Endodermal cell (in vitro differentiated cells): Measurements from ENCODE around the gene AIPL1. TPM values are rescaled to one million over a fixed set of nuclear protein-coding genes. Genes with fewer than 3 reads are reported as not detected.
"Not testable (repeated sequence)": the region's sequence is repeated elsewhere in the genome, so short reads cannot be mapped to it uniquely, and the experiment has no call there.

Source experiments
- DNase-seq: peaks from one replicate; pipeline ENCODE4 v3.0.0-alpha.2; 2017
- H3K27ac ChIP-seq: 2 replicates; pipeline ENCODE4 v1.5.1; 2013; ENCODE audit warnings: mild to moderate bottlenecking, low read depth, low read length, moderate library complexity
- H3K27me3 ChIP-seq: 2 replicates; pipeline ENCODE4 v1.6.1; 2013; ENCODE audit warnings: mild to moderate bottlenecking, low read length, moderate library complexity; ENCODE audit not compliant: insufficient read depth, control insufficient read depth, poor library complexity, severe bottlenecking
- H3K36me3 ChIP-seq: 2 replicates; pipeline ENCODE4 v1.7.0; 2013; ENCODE audit warnings: mild to moderate bottlenecking, low read length, moderate library complexity; ENCODE audit not compliant: control insufficient read depth, insufficient read depth
- H3K4me1 ChIP-seq: one replicate; pipeline ENCODE4 v1.7.0; 2013; ENCODE audit warnings: low read length; ENCODE audit not compliant: control insufficient read depth, insufficient read depth
- H3K4me3 ChIP-seq: 2 replicates; pipeline ENCODE4 v1.5.1; 2013; ENCODE audit warnings: mild to moderate bottlenecking, low read length, moderate library complexity
- H3K9ac ChIP-seq: 2 replicates; pipeline ENCODE4 v1.6.1; 2013; ENCODE audit warnings: mild to moderate bottlenecking, low read length, moderate library complexity; ENCODE audit not compliant: poor library complexity, severe bottlenecking; ENCODE audit errors: extremely low read depth
- H3K9me3 ChIP-seq: 2 replicates; pipeline ENCODE4 v1.6.1; 2013; ENCODE audit warnings: mild to moderate bottlenecking, low read length, moderate library complexity; ENCODE audit not compliant: control insufficient read depth
- H3K27ac Mint-ChIP-seq: 2 replicates; pipeline ENCODE4 v1.8.0; 2020; ENCODE audit warnings: mixed read lengths
- H3K27me3 Mint-ChIP-seq: 2 replicates; pipeline ENCODE4 v1.8.0; 2021; ENCODE audit warnings: mild to moderate bottlenecking, mixed read lengths; ENCODE audit not compliant: insufficient read depth
- H3K36me3 Mint-ChIP-seq: 2 replicates; pipeline ENCODE4 v1.8.0; 2020; ENCODE audit warnings: low read depth, mixed read lengths
- H3K4me1 Mint-ChIP-seq: 2 replicates; pipeline ENCODE4 v1.8.0; 2020; ENCODE audit warnings: mixed read lengths
- H3K4me3 Mint-ChIP-seq: 2 replicates; pipeline ENCODE4 v1.8.0; 2020; ENCODE audit warnings: mild to moderate bottlenecking, moderate library complexity, mixed read lengths
- H3K9me3 Mint-ChIP-seq: 2 replicates; pipeline ENCODE4 v1.8.0; 2020; ENCODE audit warnings: mild to moderate bottlenecking, mixed read lengths
- CTCF ChIP-seq: fragments of 200-600 bp; sonication (generic); conservative IDR thresholded peaks from 2 replicates; pipeline ENCODE4 v1.5.0; 2021; ENCODE audit warnings: antibody characterized with exemption, mild to moderate bottlenecking
- WGBS, 2 experiments: methylation state at CpG; one replicate each; pipeline versions ENCODE4 v1.1.5 to v1.1.7; 2013; ENCODE audit warnings: missing lambda C conversion rate in 2 of 2, mixed read lengths in 1 of 2; ENCODE audit not compliant: insufficient coverage in 1 of 2, insufficient read length in 1 of 2; 5-methylcytosine and 5-hydroxymethylcytosine counted together
- long read RNA-seq, 4 experiments: library from polyadenylated mRNA in 2 of 4; library from RNA in 1 of 4; library from capped mRNA in 1 of 4; stranded (forward) in 3 of 4; unstranded in 1 of 4; transcript quantifications; one replicate each; pipeline ENCODE4 v2.0.0, GENCODE V29; 2020 to 2021; ENCODE audit warnings: inconsistent platforms in 1 of 4
- polyA plus RNA-seq, 2 experiments: library from polyadenylated mRNA; stranded (reverse); fragments of 50-300 nt; gene quantifications; one replicate each; pipeline ENCODE4 v1.2.3, GENCODE V29; 2013
- total RNA-seq, 2 donors: library from RNA; stranded (reverse); fragmentation: NEBNext Ultra II Directional in 1 of 2; extraction: Animal tissue kit (Norgen Biotek cat#: 25700) in 1 of 2; gene quantifications; 2 replicates in 1 of 2; 3 replicates in 1 of 2; pipeline ENCODE4 v1.2.1, GENCODE V29; 2021

The AIPL1 gene, protein sequence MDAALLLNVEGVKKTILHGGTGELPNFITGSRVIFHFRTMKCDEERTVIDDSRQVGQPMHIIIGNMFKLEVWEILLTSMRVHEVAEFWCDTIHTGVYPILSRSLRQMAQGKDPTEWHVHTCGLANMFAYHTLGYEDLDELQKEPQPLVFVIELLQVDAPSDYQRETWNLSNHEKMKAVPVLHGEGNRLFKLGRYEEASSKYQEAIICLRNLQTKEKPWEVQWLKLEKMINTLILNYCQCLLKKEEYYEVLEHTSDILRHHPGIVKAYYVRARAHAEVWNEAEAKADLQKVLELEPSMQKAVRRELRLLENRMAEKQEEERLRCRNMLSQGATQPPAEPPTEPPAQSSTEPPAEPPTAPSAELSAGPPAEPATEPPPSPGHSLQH
- not detected for total RNA-seq
- polyA plus RNA-seq (2013, experiment 1 of 2) = 0.28 TPM
- polyA plus RNA-seq (2013, experiment 2 of 2) = 0.21 TPM
- long read RNA-seq, experiment 1 = 0 reads
- long read RNA-seq, experiment 2 = 0 reads
- long read RNA-seq, experiment 3, partial matches to known transcripts = 1 of 1 reads
- long read RNA-seq, experiment 3, other reads (novel, unspliced or antisense) = 0 of 1 reads
- long read RNA-seq, experiment 4, partial matches to known transcripts = 0 of 2 reads
- long read RNA-seq, experiment 4, other reads (novel, unspliced or antisense) = 0 of 2 reads

GRCh38 chr17:6435051-6435450 is at the start of gene AIPL1:
Gene AIPL1 (minus strand): TSS chr17:6435121. CDS start chr17:6435104, 17 bp downstream.
- H3K27ac ChIP-seq = no peak within 1 kb of the TSS
- no peaks in the 10 kb centered on the region for H3K4me1 ChIP-seq
- peaks cover 16% of the 10 kb centered on the region for H3K4me1 Mint-ChIP-seq
- no peaks in the 10 kb centered on the region for H3K27me3 ChIP-seq
- H3K9me3 Mint-ChIP-seq = peaks cover 14% of the 10 kb centered on the region
- H3K4me3 ChIP-seq = no peak within 1 kb of the TSS
- H3K9ac ChIP-seq = no peak within 1 kb of the TSS
- WGBS, 2 experiments = 86 to 93% methylated on average over 11 to 16 of the region's 16 CpGs
- H3K27me3 Mint-ChIP-seq = peaks cover 6% of the 10 kb centered on the region
- peaks cover 2% of the 10 kb centered on the region for H3K36me3 Mint-ChIP-seq
- H3K4me3 Mint-ChIP-seq = no peak within 1 kb of the TSS
- peak within 1 kb of the TSS; percentile 61 for H3K27ac Mint-ChIP-seq
- peaks cover 10% of the 10 kb centered on the region for H3K9me3 ChIP-seq
- no peak for TF ChIP-seq CTCF
- DNase-seq = no peak
- no peaks in the 10 kb centered on the region for H3K36me3 ChIP-seq

DNA sequence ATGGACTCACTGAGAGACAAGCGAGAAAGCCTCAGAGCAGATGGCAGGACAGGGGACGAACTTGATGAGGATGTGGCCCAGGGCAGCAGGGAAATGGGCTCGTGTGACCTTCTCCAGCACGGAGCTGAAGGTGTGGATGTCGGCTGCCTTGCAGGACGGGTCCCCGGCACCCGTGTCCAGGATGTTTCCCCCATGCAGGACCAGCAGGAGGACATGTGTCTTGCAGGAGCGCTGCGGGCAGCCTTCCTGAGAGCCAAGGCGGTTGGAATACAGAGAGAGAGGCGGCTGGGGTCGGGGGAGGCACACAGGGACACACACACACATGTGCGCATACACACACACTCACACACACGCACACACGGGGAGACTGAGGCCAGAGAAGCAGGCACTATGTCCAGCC is 48.6 kb upstream of the AIPL1 start:
- DNase-seq = no peak
- TF ChIP-seq CTCF = no peak

DNA sequence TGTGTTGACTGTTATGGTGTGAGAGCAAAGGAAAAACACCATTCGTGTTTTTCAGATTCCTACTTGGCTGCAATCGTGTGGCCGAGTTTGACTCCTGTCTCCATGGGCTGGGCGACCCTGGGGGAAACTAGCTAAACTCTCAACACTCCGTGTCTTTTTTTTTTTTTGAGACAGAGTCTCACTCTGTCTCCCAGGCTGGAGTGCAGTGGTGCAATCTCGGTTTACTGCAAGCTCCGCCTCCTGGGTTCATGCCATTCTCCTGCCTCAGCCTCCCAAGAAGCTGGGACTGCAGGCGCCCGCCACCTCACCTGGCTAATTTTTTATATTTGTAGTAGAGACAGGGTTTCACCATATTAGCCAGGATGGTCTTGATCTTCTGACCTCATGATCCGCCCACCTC is 47.9 kb upstream of the AIPL1 start:
- not testable (repeated sequence) for H3K4me3 Mint-ChIP-seq, DNase-seq, H3K9ac ChIP-seq, H3K36me3 ChIP-seq, H3K27me3 Mint-ChIP-seq, H3K27ac ChIP-seq, H3K27me3 ChIP-seq, H3K36me3 Mint-ChIP-seq, H3K9me3 Mint-ChIP-seq, H3K27ac Mint-ChIP-seq, H3K4me3 ChIP-seq, H3K4me1 ChIP-seq, H3K9me3 ChIP-seq
- WGBS, 2 experiments = 89 to 90% methylated on average over 7 to 10 of the region's 10 CpGs
- peaks cover 22% of the 10 kb centered on the region for H3K4me1 Mint-ChIP-seq

More for the DNA sequence above, 48.6 kb upstream of the AIPL1 start:
- no peaks in the 10 kb centered on the region for H3K27me3 ChIP-seq
- H3K9me3 ChIP-seq = no peaks in the 10 kb centered on the region
- no peaks in the 10 kb centered on the region for H3K9me3 Mint-ChIP-seq
- H3K27ac ChIP-seq = no peak overlapping the region
- WGBS, 2 experiments = 88 to 89% methylated on average over 3 to 16 of the region's 16 CpGs
- H3K4me1 ChIP-seq = peaks cover 3% of the 10 kb centered on the region
- H3K4me1 Mint-ChIP-seq = peaks cover 22% of the 10 kb centered on the region
- no peak overlapping the region for H3K4me3 Mint-ChIP-seq
- H3K4me3 ChIP-seq = no peak overlapping the region
- no peaks in the 10 kb centered on the region for H3K36me3 ChIP-seq
- H3K9ac ChIP-seq = no peak overlapping the region
- no peaks in the 10 kb centered on the region for H3K27me3 Mint-ChIP-seq
- no peaks in the 10 kb centered on the region for H3K36me3 Mint-ChIP-seq
- H3K27ac Mint-ChIP-seq = no peak overlapping the region
